ENCODE data around the gene MLN.

GRCh38 chr6:33745548-33745947, 58.3 kb downstream of the MLN start:
- TF ChIP-seq POLR2A (IDR thresholded peaks at IDR 0.05) (no peak), CTCF (IDR thresholded peaks at IDR 0.05) (no peak)
